ENCODE results near the gene CDC6.

Gene CDC6

GRCh38 chr17:40309949-40310510 is 22.4 kb downstream of the CDC6 start:
- in situ Hi-C loops (cut with HindIII; ENCODE audit: low sequenced_read_pairs) = loop anchor here (10.0 to 25.0 kb wide), 4 partner anchors 105 to 323 kb away; partner anchors contain the start of genes MED24, PSMD3, THRA and TOP2A

GRCh38 chr17:40310882-40311391 is 23.3 kb downstream of the CDC6 start:
- in situ Hi-C loops (cut with HindIII; ENCODE audit: low sequenced_read_pairs) = loop anchor here (25.0 kb wide), 2 partner anchors 249 to 324 kb away; partner anchors contain the start of genes MED24, PSMD3 and THRA

GRCh38 chr17:40311575-40311974 is 23.9 kb downstream of the CDC6 start:
- in situ Hi-C loops (cut with HindIII; ENCODE audit: low sequenced_read_pairs) = loop anchor here (25.0 kb wide), 2 partner anchors 249 to 324 kb away; partner anchors contain the start of genes MED24, PSMD3 and THRA

GRCh38 chr17:40312131-40312731 is 24.6 kb downstream of the CDC6 start:
- in situ Hi-C loops (cut with HindIII; ENCODE audit: low sequenced_read_pairs) = loop anchor here (25.0 kb wide), 2 partner anchors 250 to 325 kb away; partner anchors contain the start of genes MED24, PSMD3 and THRA

- in situ Hi-C loops (cut with HindIII; ENCODE audit: low sequenced_read_pairs) = loop anchor here (25.0 kb wide), 2 partner anchors 251 to 326 kb away; partner anchors contain the start of genes MED24, PSMD3 and THRA
Measured at GRCh38 chr17:40312893-40313667, 25.4 kb downstream of the CDC6 start.

GRCh38 chr17:40313668-40314583 is 26.2 kb downstream of the CDC6 start:
- in situ Hi-C loops (cut with HindIII; ENCODE audit: low sequenced_read_pairs) = loop anchor here (25.0 kb wide), 2 partner anchors 252 to 327 kb away; partner anchors contain the start of genes MED24, PSMD3 and THRA

- in situ Hi-C loops (cut with HindIII; ENCODE audit: low sequenced_read_pairs) = loop anchor here (25.0 kb wide), 2 partner anchors 252 to 327 kb away; partner anchors contain the start of genes MED24, PSMD3 and THRA
Measured at GRCh38 chr17:40314584-40314956, 26.9 kb downstream of the CDC6 start.

GRCh38 chr17:40315206-40315605 is 27.5 kb downstream of the CDC6 start:
- in situ Hi-C loops (cut with HindIII; ENCODE audit: low sequenced_read_pairs) = loop anchor here (25.0 kb wide), 2 partner anchors 253 to 328 kb away; partner anchors contain the start of genes MED24, PSMD3 and THRA

- in situ Hi-C loops (cut with HindIII; ENCODE audit: low sequenced_read_pairs) = loop anchor here (25.0 kb wide), 2 partner anchors 254 to 329 kb away; partner anchors contain the start of genes MED24, PSMD3 and THRA
Measured at GRCh38 chr17:40315678-40316570, 28.2 kb downstream of the CDC6 start.

- in situ Hi-C loops (cut with HindIII; ENCODE audit: low sequenced_read_pairs) = loop anchor here (25.0 kb wide), 2 partner anchors 254 to 329 kb away; partner anchors contain the start of genes MED24, PSMD3 and THRA
Measured at GRCh38 chr17:40316571-40317344, 29.1 kb downstream of the CDC6 start.

GRCh38 chr17:40317345-40317873 is 29.7 kb downstream of the CDC6 start:
- in situ Hi-C loops (cut with HindIII; ENCODE audit: low sequenced_read_pairs) = loop anchor here (25.0 kb wide), 2 partner anchors 255 to 330 kb away; partner anchors contain the start of genes MED24, PSMD3 and THRA

GRCh38 chr17:40317880-40318829 is 30.5 kb downstream of the CDC6 start:
- in situ Hi-C loops (cut with HindIII; ENCODE audit: low sequenced_read_pairs) = loop anchor here (25.0 kb wide), 2 partner anchors 256 to 331 kb away; partner anchors contain the start of genes MED24, PSMD3 and THRA

GRCh38 chr17:40318830-40319391 is 31.2 kb downstream of the CDC6 start:
- in situ Hi-C loops (cut with HindIII; ENCODE audit: low sequenced_read_pairs) = loop anchor here (25.0 kb wide), 2 partner anchors 257 to 332 kb away; partner anchors contain the start of genes MED24, PSMD3 and THRA

GRCh38 chr17:40319651-40320540 is 32.2 kb downstream of the CDC6 start:
- in situ Hi-C loops (cut with HindIII; ENCODE audit: low sequenced_read_pairs) = loop anchor here (25.0 kb wide), 2 partner anchors 258 to 333 kb away; partner anchors contain the start of genes MED24, PSMD3 and THRA
